Mesothelial cell of epicardium (in vitro differentiated cells): ENCODE data around the gene KNL1. TPM values are rescaled to one million over a fixed set of nuclear protein-coding genes. Genes with fewer than 3 reads are reported as not detected.
A peak's percentile ranks its signal among the peaks of the same experiment; 100 is the strongest.

ENCODE experiments used
- DNase-seq, 2 experiments: peaks; one replicate each; pipeline ENCODE4 v3.0.0; 2021; ENCODE audit warnings: low spot score in 2 of 2; ENCODE audit not compliant: unreplicated experiment in 2 of 2
- H3K27ac Mint-ChIP-seq: 2 replicates; pipeline ENCODE4 v1.8.0; 2021; ENCODE audit warnings: mixed read lengths
- H3K27me3 Mint-ChIP-seq: 2 replicates; pipeline ENCODE4 v1.8.0; 2021; ENCODE audit warnings: low read depth, mixed read lengths
- H3K36me3 Mint-ChIP-seq: 2 replicates; pipeline ENCODE4 v1.8.0; 2021; ENCODE audit warnings: mixed read lengths
- H3K4me1 Mint-ChIP-seq: 2 replicates; pipeline ENCODE4 v1.8.0; 2021; ENCODE audit warnings: mixed read lengths
- H3K4me3 Mint-ChIP-seq: 2 replicates; pipeline ENCODE4 v1.8.0; 2021; ENCODE audit warnings: mild to moderate bottlenecking, moderate library complexity, mixed read lengths
- H3K9me3 Mint-ChIP-seq: 2 replicates; pipeline ENCODE4 v1.8.0; 2021; ENCODE audit warnings: mixed read lengths
- CTCF ChIP-seq: fragments of 200-600 bp; sonication (generic); IDR thresholded peaks from one replicate; pipeline ENCODE4 v1.5.0; 2021; ENCODE audit warnings: antibody characterized with exemption; ENCODE audit not compliant: unreplicated experiment
- total RNA-seq: library from RNA; stranded (reverse); gene quantifications from 3 replicates; pipeline ENCODE4 v1.2.1, GENCODE V29; 2021

KNL1 gene
- total RNA-seq, 1 donor from 2014 or later = 8.8 TPM

GRCh38 chr15:40554161-40554525 is 39.9 kb upstream of the KNL1 start:
- Mint-ChIP-seq H3K4me1 (peaks cover 7% of the 10 kb centered on the region), H3K4me3 (no peak overlapping the region), H3K9me3 (no peaks in the 10 kb centered on the region), H3K27me3 (no peaks in the 10 kb centered on the region), H3K27ac (no peak overlapping the region), H3K36me3 (peaks cover 29% of the 10 kb centered on the region)
- no peak for DNase-seq
- TF ChIP-seq CTCF = no peak

DNA sequence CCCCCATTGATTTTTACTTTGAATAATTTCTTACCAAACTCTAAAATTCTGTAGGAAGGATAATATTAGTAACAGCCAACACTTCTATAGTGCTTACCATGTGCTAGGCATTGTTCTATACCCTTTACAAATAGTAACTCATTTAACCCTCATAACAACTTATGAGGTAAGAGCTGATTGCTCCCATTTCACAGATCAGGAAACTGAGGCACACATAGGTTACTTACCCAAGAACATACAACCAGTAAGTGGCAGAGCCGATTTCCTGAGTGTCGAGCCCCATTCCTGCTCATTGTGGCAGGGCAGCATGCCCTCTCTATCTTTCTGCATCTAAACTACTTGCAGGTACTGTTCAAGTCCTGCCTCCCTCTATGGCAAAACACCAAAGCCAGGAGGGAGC is 38.2 kb upstream of the KNL1 start:
- H3K4me1 Mint-ChIP-seq = peaks cover 8% of the 10 kb centered on the region
- TF ChIP-seq CTCF = no peak
- peaks cover 33% of the 10 kb centered on the region for H3K36me3 Mint-ChIP-seq
- H3K27ac Mint-ChIP-seq = no peak overlapping the region
- H3K9me3 Mint-ChIP-seq = no peaks in the 10 kb centered on the region
- H3K27me3 Mint-ChIP-seq = no peaks in the 10 kb centered on the region
- H3K4me3 Mint-ChIP-seq = no peak overlapping the region
- DNase-seq = no peak

- H3K9me3 Mint-ChIP-seq = no peaks in the 10 kb centered on the region
- H3K36me3 Mint-ChIP-seq = peaks cover 33% of the 10 kb centered on the region
- no peak overlapping the region for H3K4me3 Mint-ChIP-seq
- H3K27me3 Mint-ChIP-seq = no peaks in the 10 kb centered on the region
- peaks cover 17% of the 10 kb centered on the region for H3K4me1 Mint-ChIP-seq
- peak overlapping the region; percentile 27 for H3K27ac Mint-ChIP-seq
- DNase-seq = no peak
- TF ChIP-seq CTCF = no peak
Measured at GRCh38 chr15:40558952-40559742, 34.9 kb upstream of the KNL1 start.

GRCh38 chr15:40562691-40563090 is 31.4 kb upstream of the KNL1 start:
- no peaks in the 10 kb centered on the region for H3K9me3 Mint-ChIP-seq
- no peak overlapping the region for H3K27ac Mint-ChIP-seq
- H3K4me1 Mint-ChIP-seq = peaks cover 24% of the 10 kb centered on the region
- no peak for TF ChIP-seq CTCF
- H3K4me3 Mint-ChIP-seq = no peak overlapping the region
- no peaks in the 10 kb centered on the region for H3K27me3 Mint-ChIP-seq
- no peak for DNase-seq
- peaks cover 12% of the 10 kb centered on the region for H3K36me3 Mint-ChIP-seq

- H3K27ac Mint-ChIP-seq = no peak overlapping the region
- DNase-seq = no peak
Measured at GRCh38 chr15:40563426-40563825, 30.6 kb upstream of the KNL1 start.

More at GRCh38 chr15:40563426-40563825, 30.6 kb upstream of the KNL1 start:
- no peaks in the 10 kb centered on the region for H3K27me3 Mint-ChIP-seq
- no peak for TF ChIP-seq CTCF
- no peaks in the 10 kb centered on the region for H3K9me3 Mint-ChIP-seq
- peaks cover 12% of the 10 kb centered on the region for H3K36me3 Mint-ChIP-seq
- H3K4me3 Mint-ChIP-seq = peak overlapping the region; percentile 92
- peaks cover 20% of the 10 kb centered on the region for H3K4me1 Mint-ChIP-seq
